Panc1 (cell line): ENCODE measurements around the gene PUS3. TPM values are rescaled to one million over a fixed set of nuclear protein-coding genes. Genes with fewer than 3 reads are reported as not detected.

Source experiments
- ATAC-seq: fragments of 200-7000 bp; cut with Tn5 transposase; 2 replicates; pipeline ENCODE4 v1.9.1; 2020; ENCODE audit warnings: mild to moderate bottlenecking, moderate library complexity
- BruUV-seq: library from RNA; stranded (reverse); fragments of 400-500 nt; replicated peaks from 2 replicates; lab custom pipeline; 2021; lab: Mats Ljungman, UMichigan
- CTCF ChIA-PET: fragments of 300-600 bp; sonication (Branson Sonifier 250); formaldehyde crosslinking; loops from one replicate; lab custom pipeline; 2022; ENCODE audit warnings: antibody characterized with exemption; lab: Charles Lee
- POLR2A ChIA-PET: fragments of 300-600 bp; sonication (Branson Sonifier 250); formaldehyde crosslinking; loops from one replicate; lab custom pipeline; 2022; ENCODE audit warnings: antibody characterized with exemption; lab: Charles Lee
- DNase-seq: peaks from one replicate; pipeline ENCODE4 v3.0.0-alpha.2; 2010; ENCODE audit warnings: low read depth, low spot score
- H3K27ac ChIP-seq: 2 replicates; pipeline ENCODE4 v1.5.1; 2011; ENCODE audit warnings: mild to moderate bottlenecking, low read length, inconsistent platforms
- H3K27me3 ChIP-seq: fragments of 200-500 bp; sonication (Bioruptor generic); 2 replicates; pipeline ENCODE4 v1.6.0; 2014; ENCODE audit warnings: low read length, inconsistent platforms; ENCODE audit not compliant: control insufficient read depth, insufficient read depth
- H3K36me3 ChIP-seq: fragments of 200-500 bp; sonication (Bioruptor generic); 2 replicates; pipeline ENCODE4 v1.5.1; 2014; ENCODE audit warnings: inconsistent platforms, mild to moderate bottlenecking, low read length, moderate library complexity; ENCODE audit not compliant: control insufficient read depth, insufficient read depth
- H3K4me1 ChIP-seq: 2 replicates; pipeline ENCODE4 v1.5.1; 2011; ENCODE audit warnings: inconsistent platforms, mild to moderate bottlenecking, low read length, moderate library complexity; ENCODE audit not compliant: control insufficient read depth, insufficient read depth
- H3K4me3 ChIP-seq, 2 experiments: 2 replicates each; pipeline ENCODE4 v1.5.1; 2011 to 2012; ENCODE audit warnings: low read depth in 2 of 2, low read length in 2 of 2, mild to moderate bottlenecking in 2 of 2, inconsistent platforms in 1 of 2, moderate library complexity in 1 of 2
- H3K9me3 ChIP-seq: fragments of 200-500 bp; sonication (Bioruptor generic); 2 replicates; pipeline ENCODE4 v1.5.1; 2014; ENCODE audit warnings: low read depth, mild to moderate bottlenecking, inconsistent platforms, low read length, moderate library complexity; ENCODE audit not compliant: control insufficient read depth, insufficient read depth
- POLR2AphosphoS5 ChIP-seq: IDR thresholded peaks from 2 replicates; pipeline ENCODE4 v1.6.1; 2012; ENCODE audit warnings: mild to moderate bottlenecking, low read depth, low read length, moderate library complexity
- SIN3A ChIP-seq: IDR thresholded peaks from 2 replicates; pipeline ENCODE4 v1.6.1; 2012; ENCODE audit warnings: low read depth, mild to moderate bottlenecking, low read length, moderate library complexity, borderline replicate concordance; ENCODE audit not compliant: insufficient read depth
- TCF7L2 ChIP-seq: IDR thresholded peaks from 2 replicates; pipeline ENCODE4 v1.6.1; 2011; ENCODE audit warnings: mild to moderate bottlenecking, low read depth, low read length, inconsistent platforms
- in situ Hi-C: cut with HindIII; loops from 2 replicates; pipeline ENCODE4 v1.10.0; 2016; ENCODE audit warnings: low sequenced_read_pairs, low pct_unique_long_range_greater_than_20kb
- intact Hi-C: fragments of 100-400 bp; cut with micrococcal nuclease; formaldehyde crosslinking; loops from one replicate; pipeline ENCODE4 v1.10.0; 2022; ENCODE audit not compliant: unreplicated experiment
- total RNA-seq: library from RNA; stranded (reverse); gene quantifications from one replicate; pipeline ENCODE4 v1.2.1, GENCODE V29; 2021; ENCODE audit not compliant: unreplicated experiment
- TF ChIP-seq, protein P1 (sequence below): fragments of 450-650 bp; IDR thresholded peaks from 2 replicates; pipeline ENCODE4 v1.5.1; 2017; ENCODE audit warnings: mild to moderate bottlenecking
- TF ChIP-seq, protein P2 (sequence below), 2 experiments: IDR thresholded peaks; 2 replicates each; pipeline ENCODE4 v1.6.1; 2011 to 2012; ENCODE audit warnings: low read depth in 2 of 2, control low read depth in 1 of 2, low read length in 1 of 2, mild to moderate bottlenecking in 1 of 2, moderate library complexity in 1 of 2; ENCODE audit not compliant: insufficient read depth in 1 of 2

Gene PUS3
- total RNA-seq, 1 experiment from 2014 or later: 15.1 TPM

DNA sequence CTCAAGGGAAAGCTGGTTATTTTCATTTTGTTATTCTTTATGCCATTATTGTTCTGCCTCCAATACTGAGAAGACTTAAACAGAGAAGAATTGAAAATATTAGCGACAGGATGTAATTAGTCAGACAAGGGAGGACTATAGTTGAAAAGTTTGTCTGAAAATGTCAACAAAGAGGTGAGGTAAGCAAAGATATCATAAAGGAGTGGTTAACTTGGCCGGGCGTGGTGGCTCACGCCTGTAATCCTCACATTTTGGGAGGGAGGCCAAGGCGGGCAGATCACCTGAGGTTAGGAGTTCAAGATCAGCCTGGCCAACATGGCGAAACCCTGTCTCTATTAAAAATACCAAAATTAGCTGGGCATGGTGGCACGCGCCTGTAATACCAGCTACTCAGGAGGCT lies 19.6 kb downstream of the PUS3 start:
- H3K9me3 ChIP-seq: no peaks in the 10 kb centered on the region
- no TSS peak for BruUV-seq
- in situ Hi-C loops: no loop called here
- H3K4me1 ChIP-seq: no peaks in the 10 kb centered on the region; the same call in 1 of the 2 replicates
- H3K27me3 ChIP-seq: no peaks in the 10 kb centered on the region
- H3K27ac ChIP-seq: no peak overlapping the region
- POLR2A ChIA-PET: no interaction called here
- intact Hi-C loops: no loop called here
- no peak for DNase-seq
- H3K4me3 ChIP-seq: no peak overlapping the region
- CTCF ChIA-PET: no interaction called here
- ATAC-seq: no peak
- TF ChIP-seq SIN3A (no peak), TCF7L2 (no peak), POLR2AphosphoS5 (no peak)
- TF ChIP-seq, protein P1, sequence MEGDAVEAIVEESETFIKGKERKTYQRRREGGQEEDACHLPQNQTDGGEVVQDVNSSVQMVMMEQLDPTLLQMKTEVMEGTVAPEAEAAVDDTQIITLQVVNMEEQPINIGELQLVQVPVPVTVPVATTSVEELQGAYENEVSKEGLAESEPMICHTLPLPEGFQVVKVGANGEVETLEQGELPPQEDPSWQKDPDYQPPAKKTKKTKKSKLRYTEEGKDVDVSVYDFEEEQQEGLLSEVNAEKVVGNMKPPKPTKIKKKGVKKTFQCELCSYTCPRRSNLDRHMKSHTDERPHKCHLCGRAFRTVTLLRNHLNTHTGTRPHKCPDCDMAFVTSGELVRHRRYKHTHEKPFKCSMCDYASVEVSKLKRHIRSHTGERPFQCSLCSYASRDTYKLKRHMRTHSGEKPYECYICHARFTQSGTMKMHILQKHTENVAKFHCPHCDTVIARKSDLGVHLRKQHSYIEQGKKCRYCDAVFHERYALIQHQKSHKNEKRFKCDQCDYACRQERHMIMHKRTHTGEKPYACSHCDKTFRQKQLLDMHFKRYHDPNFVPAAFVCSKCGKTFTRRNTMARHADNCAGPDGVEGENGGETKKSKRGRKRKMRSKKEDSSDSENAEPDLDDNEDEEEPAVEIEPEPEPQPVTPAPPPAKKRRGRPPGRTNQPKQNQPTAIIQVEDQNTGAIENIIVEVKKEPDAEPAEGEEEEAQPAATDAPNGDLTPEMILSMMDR: no peak
- TF ChIP-seq, protein P2, sequence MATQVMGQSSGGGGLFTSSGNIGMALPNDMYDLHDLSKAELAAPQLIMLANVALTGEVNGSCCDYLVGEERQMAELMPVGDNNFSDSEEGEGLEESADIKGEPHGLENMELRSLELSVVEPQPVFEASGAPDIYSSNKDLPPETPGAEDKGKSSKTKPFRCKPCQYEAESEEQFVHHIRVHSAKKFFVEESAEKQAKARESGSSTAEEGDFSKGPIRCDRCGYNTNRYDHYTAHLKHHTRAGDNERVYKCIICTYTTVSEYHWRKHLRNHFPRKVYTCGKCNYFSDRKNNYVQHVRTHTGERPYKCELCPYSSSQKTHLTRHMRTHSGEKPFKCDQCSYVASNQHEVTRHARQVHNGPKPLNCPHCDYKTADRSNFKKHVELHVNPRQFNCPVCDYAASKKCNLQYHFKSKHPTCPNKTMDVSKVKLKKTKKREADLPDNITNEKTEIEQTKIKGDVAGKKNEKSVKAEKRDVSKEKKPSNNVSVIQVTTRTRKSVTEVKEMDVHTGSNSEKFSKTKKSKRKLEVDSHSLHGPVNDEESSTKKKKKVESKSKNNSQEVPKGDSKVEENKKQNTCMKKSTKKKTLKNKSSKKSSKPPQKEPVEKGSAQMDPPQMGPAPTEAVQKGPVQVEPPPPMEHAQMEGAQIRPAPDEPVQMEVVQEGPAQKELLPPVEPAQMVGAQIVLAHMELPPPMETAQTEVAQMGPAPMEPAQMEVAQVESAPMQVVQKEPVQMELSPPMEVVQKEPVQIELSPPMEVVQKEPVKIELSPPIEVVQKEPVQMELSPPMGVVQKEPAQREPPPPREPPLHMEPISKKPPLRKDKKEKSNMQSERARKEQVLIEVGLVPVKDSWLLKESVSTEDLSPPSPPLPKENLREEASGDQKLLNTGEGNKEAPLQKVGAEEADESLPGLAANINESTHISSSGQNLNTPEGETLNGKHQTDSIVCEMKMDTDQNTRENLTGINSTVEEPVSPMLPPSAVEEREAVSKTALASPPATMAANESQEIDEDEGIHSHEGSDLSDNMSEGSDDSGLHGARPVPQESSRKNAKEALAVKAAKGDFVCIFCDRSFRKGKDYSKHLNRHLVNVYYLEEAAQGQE (IDR thresholded peaks at IDR 0.05; ENCODE audit: insufficient read depth in 1 of 2, low read depth in 2 of 2, low read length in 1 of 2): no peak
- H3K36me3 ChIP-seq: no peaks in the 10 kb centered on the region

DNA sequence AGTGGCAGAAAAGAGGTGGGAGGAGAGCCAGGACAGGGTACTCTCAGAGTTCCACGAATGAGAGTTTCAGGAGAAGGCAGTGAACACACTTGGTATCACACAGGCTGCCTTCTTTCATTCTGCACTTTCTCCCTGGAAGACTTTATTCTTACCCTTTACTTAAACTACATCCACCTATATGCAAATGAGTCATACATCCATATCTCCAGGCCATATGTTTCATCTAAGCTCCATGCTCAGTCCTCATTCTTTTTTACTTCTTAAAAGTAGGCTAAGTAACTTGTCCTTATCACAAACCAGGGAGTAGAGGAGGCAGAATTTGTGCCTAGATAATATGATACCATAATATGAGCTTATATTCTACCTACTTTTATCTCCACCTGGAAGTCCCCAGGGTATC lies 21.7 kb downstream of the PUS3 start:
- in situ Hi-C loops (no loop called here), intact Hi-C loops (no loop called here)
- Histone ChIP-seq H3K9me3 (no peaks in the 10 kb centered on the region), H3K27ac (no peak overlapping the region), H3K36me3 (no peaks in the 10 kb centered on the region), H3K4me1 (no peaks in the 10 kb centered on the region; the same call in 1 of the 2 replicates), H3K4me3 (no peak overlapping the region), H3K27me3 (no peaks in the 10 kb centered on the region)
- ATAC-seq: no peak
- DNase-seq: no peak
- ChIA-PET POLR2A (interaction anchor here (0.6 to 1.0 kb wide), 2 partner anchors 178 to 279 kb away, joined by 3 to 4 read pairs; no protein-coding TSS in a partner anchor), CTCF (interaction anchor here (0.7 kb wide), 1 partner anchor 256 kb away, joined by 4 read pairs; no protein-coding TSS in a partner anchor)
- BruUV-seq: no TSS peak
- TF ChIP-seq TCF7L2: no peak
- no peak for TF ChIP-seq POLR2AphosphoS5
- TF ChIP-seq, protein P1: no peak
- TF ChIP-seq SIN3A: no peak
- TF ChIP-seq, protein P2 (IDR thresholded peaks at IDR 0.05; ENCODE audit: insufficient read depth in 1 of 2, low read depth in 2 of 2, low read length in 1 of 2): no peak
